Heart right ventricle (tissue), 16 donors: ENCODE results near the gene CRTC1. TPM values are rescaled to one million over a fixed set of nuclear protein-coding genes. Genes with fewer than 3 reads are reported as not detected.

Experiments used
- ATAC-seq, 8 donors: fragments of 200-7000 bp; cut with Tn5 transposase; one replicate each; pipeline ENCODE4 v1.9.1; 2020; ENCODE audit warnings: mild to moderate bottlenecking in 8 of 8, moderate library complexity in 8 of 8, moderate number of reproducible peaks in 1 of 8
- DNase-seq, 2 donors: peaks; one replicate each; pipeline ENCODE4 v3.0.0-alpha.2; 2020
- H3K27ac ChIP-seq, 10 donors: fragments of 200-600 bp; sonication (generic) in 2 of 10; one replicate each; pipeline versions ENCODE4 v1.5.0 to v1.8.0; 2020 to 2022; ENCODE audit warnings: mild to moderate bottlenecking in 3 of 10
- H3K27me3 ChIP-seq, 7 donors: fragments of 200-600 bp; one replicate each; pipeline ENCODE4 v1.8.0; 2021 to 2022; ENCODE audit warnings: mild to moderate bottlenecking in 2 of 7
- H3K36me3 ChIP-seq, 9 donors: fragments of 200-600 bp; sonication (generic) in 1 of 9; one replicate each; pipeline versions ENCODE4 v1.5.0 to v1.8.0; 2020 to 2022; ENCODE audit warnings: mild to moderate bottlenecking in 2 of 9
- H3K4me1 ChIP-seq, 9 donors: fragments of 200-600 bp; sonication (generic) in 1 of 9; one replicate each; pipeline versions ENCODE4 v1.5.0 to v1.8.0; 2020 to 2022; ENCODE audit warnings: mild to moderate bottlenecking in 4 of 9
- H3K4me3 ChIP-seq, 10 donors: fragments of 200-600 bp; sonication (generic) in 2 of 10; one replicate each; pipeline versions ENCODE4 v1.5.0 to v1.8.0; 2020 to 2022; ENCODE audit warnings: mild to moderate bottlenecking in 7 of 10, moderate library complexity in 2 of 10
- H3K9me3 ChIP-seq, 11 donors: fragments of 200-600 bp in 10 of 11; sonication (generic) in 2 of 11; one replicate each; pipeline versions ENCODE4 v1.5.0 to v1.8.0; 2013 to 2022; ENCODE audit warnings: mild to moderate bottlenecking in 2 of 11, control low read depth in 1 of 11, moderate library complexity in 1 of 11
- CTCF ChIP-seq, 9 donors: fragments of 200-600 bp; sonication (generic) in 2 of 9; IDR thresholded peaks; one replicate each; pipeline versions ENCODE4 v1.5.0 to v1.8.0; 2021 to 2022; ENCODE audit warnings: antibody characterized with exemption in 9 of 9, mild to moderate bottlenecking in 5 of 9, moderate library complexity in 1 of 9
- WGBS, 2 donors: extraction: QIAGEN DNeasy Blood & Tissue Kit; methylation state at CpG; one replicate each; pipeline ENCODE4 v1.1.7; 2013; ENCODE audit warnings: inconsistent platforms in 1 of 2; 5-methylcytosine and 5-hydroxymethylcytosine counted together
- intact Hi-C, 10 donors: fragments of 100-400 bp; cut with DNase I; formaldehyde crosslinking; loops; one replicate each; pipeline versions ENCODE4 v1.11.1 to v1.14.2; 2022
- polyA plus RNA-seq, 2 donors: library from polyadenylated mRNA; stranded (reverse); fragments of 200-250 nt; gene quantifications; one replicate each; pipeline ENCODE4 v1.2.3, GENCODE V29; 2013
- total RNA-seq, 10 donors: library from RNA; stranded (reverse); fragmentation: NEBNext Ultra II Directional in 3 of 10; extraction: Animal tissue kit (Norgen Biotek cat#: 25700) in 3 of 10; gene quantifications; one replicate each; pipeline versions ENCODE4 v1.2.1 to v1.2.4, GENCODE V29; 2021 to 2023
- donor health status: Arrhythmogenic right ventricular cardiomyopathy.
- donor health status: ischemic (EF 13 %, LVEDD 7.1; RV severe dilation, severe dysfunction).
- donor health status: healthy with polysubstance abuse.
- donor health status: DM: no; HTN: yes; CAD: no.
- donor health status: DM: no; HTN: no; CAD: no.
- donor health status: ischemic (EF 25% LVEDD 6.9; RV normal size, moderate dysfunction).
- donor health status: ischemic (EF 25% LVEDD 5.7; RV mildly dilated, moderate dysfunction).
- donor health status: healthy.
- donor health status: DM: yes; HTN: yes; CAD: no.
- donor health status: Ischemic cardiomyopathy.
- donor health status: ischemic (EF 35%, LVEDD 5.7; RV mildly dilated, moderate dysfunction).
- donor health status: nonischemic (EF 11% LVEDD 7.7; RV severe dilation, severe dysfunction).
- donor health status: DM: yes; HTN: yes; CAD: no.
- donor health status: PGD.
- donor health status: ischemic (EF 29% LVEDD 5.4; RV normal size, mild dysfunction).
- donor health status: nonischemic (EF 23%, LVEDD 6.1; RV moderate dilation, normal function).

Gene CRTC1
- total and polyA plus RNA-seq, 12 donors: 3.2 to 11.8 (median 9.1) TPM

- WGBS, 2 donors: 86 to 92% methylated on average over 3 of the region's 3 CpGs
- H3K27ac ChIP-seq: peak overlapping the region in 1 of 10 donors; percentile 1
- DNase-seq (no peak), ATAC-seq (no peak)
- intact Hi-C loops: no loop called here
- no peaks in the 10 kb centered on the region for H3K36me3 ChIP-seq
- H3K4me3 ChIP-seq: no peak overlapping the region
- no peaks in the 10 kb centered on the region for H3K27me3 ChIP-seq
- no peak for TF ChIP-seq CTCF (IDR thresholded peaks at IDR 0.05)
- H3K4me1 ChIP-seq: peaks cover 0 to 46% (median 21%) of the 10 kb centered on the region in 9 donors
- no peaks in the 10 kb centered on the region for H3K9me3 ChIP-seq
These were observed 28.4 kb downstream of the CRTC1 start for GRCh38 chr19:18711893-18712292.

DNA sequence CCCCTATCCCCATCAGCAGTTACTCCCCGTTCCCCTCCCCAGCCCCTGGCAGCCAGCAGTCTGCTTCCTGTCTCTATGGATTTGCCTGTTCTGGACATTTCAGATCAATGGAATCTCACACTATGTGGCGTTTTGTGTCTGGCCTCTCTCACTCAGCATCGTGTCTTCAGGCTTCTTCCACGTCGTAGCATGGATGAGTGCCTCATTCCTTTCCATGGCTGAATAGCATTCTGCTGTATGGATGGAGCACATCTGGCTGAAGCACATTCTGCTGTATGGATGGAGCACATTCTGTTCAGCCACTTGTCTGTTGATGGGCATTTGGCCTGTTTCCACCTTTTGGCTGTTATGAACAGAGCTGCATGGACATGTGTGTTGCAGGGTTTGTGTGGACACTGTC, 29.5 kb downstream of the CRTC1 start:
- no peak for TF ChIP-seq CTCF (IDR thresholded peaks at IDR 0.05)
- H3K27ac ChIP-seq: no peak overlapping the region
- peaks cover 0 to 49% (median 24%) of the 10 kb centered on the region in 9 donors for H3K4me1 ChIP-seq

GRCh38 chr19:18713550-18714117, 30.2 kb downstream of the CRTC1 start:
- H3K27ac ChIP-seq: no peak overlapping the region
- 61 to 75% methylated on average over 18 of the region's 18 CpGs for WGBS, 2 donors

More for the DNA sequence above, 29.5 kb downstream of the CRTC1 start:
- intact Hi-C loops: no loop called here
- H3K4me3 ChIP-seq: no peak overlapping the region
- WGBS, 2 donors: 30 to 46% methylated on average over 5 of the region's 5 CpGs
- DNase-seq (no peak), ATAC-seq (peak in 1 of 8 donors; percentile 64)
- H3K9me3 ChIP-seq: no peaks in the 10 kb centered on the region
- no peaks in the 10 kb centered on the region for H3K36me3 ChIP-seq
- H3K27me3 ChIP-seq: no peaks in the 10 kb centered on the region

GRCh38 chr19:18715416-18715815, 31.9 kb downstream of the CRTC1 start:
- intact Hi-C loops: no loop called here
- 87 to 89% methylated on average over 5 of the region's 5 CpGs for WGBS, 2 donors
- Histone ChIP-seq H3K4me1 (peaks cover 0 to 51% (median 13%) of the 10 kb centered on the region in 9 donors), H3K27me3 (no peaks in the 10 kb centered on the region), H3K9me3 (no peaks in the 10 kb centered on the region), H3K4me3 (no peak overlapping the region), H3K27ac (no peak overlapping the region), H3K36me3 (no peaks in the 10 kb centered on the region)
- DNase-seq (no peak), ATAC-seq (no peak)
- no peak for TF ChIP-seq CTCF (IDR thresholded peaks at IDR 0.05)

More at GRCh38 chr19:18713550-18714117, 30.2 kb downstream of the CRTC1 start:
- TF ChIP-seq CTCF (IDR thresholded peaks at IDR 0.05): no peak
- Histone ChIP-seq H3K27me3 (no peaks in the 10 kb centered on the region), H3K4me3 (no peak overlapping the region), H3K4me1 (peaks cover 0 to 51% (median 20%) of the 10 kb centered on the region in 9 donors), H3K9me3 (no peaks in the 10 kb centered on the region), H3K36me3 (no peaks in the 10 kb centered on the region)
- DNase-seq (no peak), ATAC-seq (peak in 3 of 8 donors; percentile 17 to 45 (median 28))
- intact Hi-C loops: no loop called here
